Endothelial cell of umbilical vein (primary cell): ENCODE results near the gene ADGRE3. TPM values are rescaled to one million over a fixed set of nuclear protein-coding genes. Genes with fewer than 3 reads are reported as not detected.
"Not testable (repeated sequence)": the region's sequence is repeated elsewhere in the genome, so short reads cannot be mapped to it uniquely, and the experiment has no call there.

Experiments used
- BruUV-seq: library from RNA; stranded (reverse); fragments of 400-500 nt; replicated peaks from 2 replicates; lab custom pipeline; 2021; lab: Mats Ljungman, UMichigan
- CTCF ChIA-PET: fragments of 300-600, 350-600 bp; sonication (Branson Sonifier 250); formaldehyde crosslinking; loops from one replicate; lab custom pipeline; 2021; ENCODE audit warnings: antibody characterized with exemption, inconsistent platforms; lab: Charles Lee
- POLR2A ChIA-PET: fragments of 300-600, 350-600 bp; sonication (Branson Sonifier 250); formaldehyde crosslinking; loops from one replicate; lab custom pipeline; 2021; ENCODE audit warnings: antibody characterized with exemption, inconsistent platforms; lab: Charles Lee
- DNase-seq: peaks from one replicate; pipeline ENCODE4 v3.0.0-alpha.2; 2011; ENCODE audit warnings: low read depth, low spot score
- FAIRE-seq: peaks from 2 replicates; lab custom pipeline; 2011; peaks lifted over from hg19 to GRCh38; lab: Jason Lieb, UNC
- H2AFZ ChIP-seq: 2 replicates; pipeline ENCODE4 v1.6.0; 2012; ENCODE audit warnings: low read depth, low read length, control low read depth, inconsistent platforms
- H3K27ac ChIP-seq: 2 replicates; pipeline ENCODE4 v1.5.1; 2011; ENCODE audit warnings: low read depth, mild to moderate bottlenecking, control low read depth, low read length, moderate library complexity; ENCODE audit not compliant: insufficient read depth
- H3K27me3 ChIP-seq, 2 experiments: 2 replicates each; pipeline versions ENCODE4 v1.6.0 to v1.6.1; 2011; ENCODE audit warnings: low read length in 2 of 2, mixed read lengths in 1 of 2; ENCODE audit not compliant: control insufficient read depth in 2 of 2, insufficient read depth in 2 of 2
- H3K36me3 ChIP-seq, 2 experiments: 2 replicates in 1 of 2; 3 replicates in 1 of 2; pipeline ENCODE4 v1.5.1; 2011; ENCODE audit warnings: low read length in 2 of 2, mild to moderate bottlenecking in 1 of 2, moderate library complexity in 1 of 2; ENCODE audit not compliant: control insufficient read depth in 2 of 2, insufficient read depth in 2 of 2; ENCODE audit errors: extremely low read depth in 1 of 2
- H3K4me1 ChIP-seq: 3 replicates; pipeline ENCODE4 v1.5.1; 2011; ENCODE audit warnings: mild to moderate bottlenecking, low read length; ENCODE audit not compliant: control insufficient read depth, insufficient read depth; ENCODE audit errors: extremely low read depth
- H3K4me2 ChIP-seq: 2 replicates; pipeline ENCODE4 v1.6.1; 2011; ENCODE audit warnings: low read length, control low read depth, mixed read lengths; ENCODE audit not compliant: insufficient read depth
- H3K4me3 ChIP-seq, 3 experiments: fragments of 200-600 bp in 1 of 3; sonication (generic), shearing (Covaris generic) in 1 of 3; replicated peaks in 1 of 3; 2 replicates each; pipeline ENCODE4 v1.5.1; 2011 to 2016; ENCODE audit warnings: control low read depth in 3 of 3, low read length in 3 of 3, mild to moderate bottlenecking in 2 of 3, inconsistent platforms in 1 of 3, low read depth in 1 of 3, moderate library complexity in 1 of 3; ENCODE audit not compliant: insufficient read depth in 1 of 3
- H3K79me2 ChIP-seq: 2 replicates; pipeline ENCODE4 v1.6.0; 2012; ENCODE audit warnings: low read length, inconsistent platforms; ENCODE audit not compliant: control insufficient read depth, insufficient read depth
- H3K9ac ChIP-seq: replicated peaks from 2 replicates; pipeline ENCODE3; 2011; ENCODE audit warnings: low read length, control low read depth; ENCODE audit not compliant: insufficient read depth; ENCODE audit errors: extremely low read depth
- H3K9me1 ChIP-seq: replicated peaks from 3 replicates; pipeline ENCODE4 v1.6.0; 2011; ENCODE audit warnings: mild to moderate bottlenecking, low read length; ENCODE audit not compliant: control insufficient read depth, insufficient read depth; ENCODE audit errors: extremely low read depth
- H3K9me3 ChIP-seq: replicated peaks from 2 replicates; pipeline ENCODE4 v1.5.1; 2012; ENCODE audit warnings: low read length, inconsistent platforms; ENCODE audit not compliant: control insufficient read depth, insufficient read depth
- H4K20me1 ChIP-seq: replicated peaks from 2 replicates; pipeline ENCODE3; 2011; ENCODE audit warnings: mild to moderate bottlenecking, low read length; ENCODE audit not compliant: control insufficient read depth, insufficient read depth; ENCODE audit errors: extremely low read depth
- EZH2 ChIP-seq: IDR thresholded peaks from 2 replicates; pipeline ENCODE4 v1.6.1; 2012; ENCODE audit warnings: borderline replicate concordance, low read depth, mild to moderate bottlenecking, moderate library complexity, low read length, inconsistent platforms; ENCODE audit not compliant: severe bottlenecking
- FOS ChIP-seq: IDR thresholded peaks from 2 replicates; pipeline ENCODE4 v1.6.1; 2011; ENCODE audit warnings: mild to moderate bottlenecking, low read length, moderate library complexity, borderline replicate concordance; ENCODE audit not compliant: insufficient read depth
- GATA2 ChIP-seq: IDR thresholded peaks from 2 replicates; pipeline ENCODE4 v1.7.0; 2011; ENCODE audit warnings: low read depth, mild to moderate bottlenecking, moderate library complexity, mixed read lengths, low read length; ENCODE audit not compliant: insufficient read length, insufficient read depth
- JUN ChIP-seq: IDR thresholded peaks from 2 replicates; pipeline ENCODE4 v1.6.1; 2011; ENCODE audit warnings: borderline replicate concordance, low read depth; ENCODE audit not compliant: insufficient read length, insufficient read depth
- MYC ChIP-seq: IDR thresholded peaks from one replicate; pipeline ENCODE4 v1.6.1; 2011; ENCODE audit warnings: mild to moderate bottlenecking, low read depth, low read length
- POLR2A ChIP-seq: IDR thresholded peaks from 2 replicates; pipeline ENCODE4 v1.6.1; 2012; ENCODE audit warnings: low read depth, mild to moderate bottlenecking, control low read depth, low read length
- POLR2AphosphoS5 ChIP-seq: IDR thresholded peaks from 2 replicates; pipeline ENCODE4 v1.6.1; 2012; ENCODE audit warnings: low read depth, mild to moderate bottlenecking, control low read depth, low read length, moderate library complexity; ENCODE audit not compliant: insufficient read depth
- dilution Hi-C: fragments of 300-500 bp; cut with MboI; formaldehyde crosslinking; loops from one replicate; pipeline ENCODE4 v1.15.0; 2019; ENCODE audit warnings: low sequenced_read_pairs; ENCODE audit not compliant: extremely low pct_ligation_motif_present
- intact Hi-C: fragments of 100-400 bp; cut with micrococcal nuclease; formaldehyde crosslinking; loops from one replicate; pipeline ENCODE4 v1.10.0; 2022
- polyA plus RNA-seq, 4 experiments: library from polyadenylated mRNA; depleted of rRNA in 3 of 4; stranded (reverse) in 3 of 4; unstranded in 1 of 4; fragments of >200 nt; gene quantifications; 2 replicates each; pipeline versions ENCODE4 v1.2.1 to v1.2.3, GENCODE V29; 2011 to 2012; ENCODE audit warnings: missing spikeins in 1 of 4
- total RNA-seq: library from RNA; stranded (reverse); gene quantifications from 2 replicates; pipeline ENCODE4 v1.2.3, GENCODE V29; 2021
- TF ChIP-seq, protein P1 (sequence below): IDR thresholded peaks from 2 replicates; pipeline ENCODE4 v1.6.1; 2011; ENCODE audit not compliant: insufficient read depth, insufficient read length
- TF ChIP-seq, protein P2 (sequence below), 2 donors: IDR thresholded peaks; 1 replicate in 1 of 2; 2 replicates in 1 of 2; pipeline ENCODE4 v1.5.1; 2011; ENCODE audit warnings: low read length in 2 of 2, mild to moderate bottlenecking in 2 of 2, moderate library complexity in 2 of 2, control low read depth in 1 of 2, inconsistent platforms in 1 of 2, low read depth in 1 of 2; ENCODE audit not compliant: insufficient read depth in 1 of 2; ENCODE audit errors: extremely low read depth in 1 of 2

Gene ADGRE3
- total and polyA plus RNA-seq, 2 donors (not counting 3 experiments of a cell fraction or from before 2014, with no cell fraction given) = not detected

DNA sequence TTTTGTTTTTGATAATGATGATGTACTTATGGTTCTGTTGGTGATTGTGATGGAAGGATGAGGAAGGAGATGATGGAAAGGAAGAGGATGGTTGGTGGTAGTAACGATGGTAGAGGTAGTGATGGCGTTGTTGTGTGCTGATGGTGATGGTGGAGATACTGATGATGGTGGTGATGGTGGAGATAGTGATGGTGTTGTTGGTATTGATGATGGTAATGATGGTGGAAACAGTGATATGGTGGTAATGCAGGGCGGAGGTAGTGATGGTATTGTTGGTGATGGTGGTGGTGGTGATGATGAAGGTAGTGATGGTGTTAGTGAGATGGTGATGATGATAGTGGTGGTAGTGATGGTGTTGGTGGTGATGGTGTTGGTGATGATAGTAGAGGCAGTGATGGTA lies 79.1 kb downstream of the ADGRE3 start:
- no peaks in the 10 kb centered on the region for H3K4me1 ChIP-seq
- no peaks in the 10 kb centered on the region for H3K9me3 ChIP-seq
- CTCF ChIA-PET = no interaction called here
- intact Hi-C loops (no loop called here), dilution Hi-C loops (no loop called here)
- H3K9ac ChIP-seq = no peak overlapping the region
- no peaks in the 10 kb centered on the region for H3K9me1 ChIP-seq
- H3K4me3 ChIP-seq = no peak overlapping the region
- H2AFZ ChIP-seq = no peak overlapping the region
- DNase-seq (no peak), FAIRE-seq (no peak)
- no peaks in the 10 kb centered on the region for H3K27me3 ChIP-seq
- H4K20me1 ChIP-seq = no peaks in the 10 kb centered on the region
- H3K4me2 ChIP-seq = no peak overlapping the region
- no peaks in the 10 kb centered on the region for H3K79me2 ChIP-seq
- POLR2A ChIA-PET = no interaction called here
- no TSS peak for BruUV-seq
- H3K27ac ChIP-seq = no peak overlapping the region
- TF ChIP-seq, protein P1, sequence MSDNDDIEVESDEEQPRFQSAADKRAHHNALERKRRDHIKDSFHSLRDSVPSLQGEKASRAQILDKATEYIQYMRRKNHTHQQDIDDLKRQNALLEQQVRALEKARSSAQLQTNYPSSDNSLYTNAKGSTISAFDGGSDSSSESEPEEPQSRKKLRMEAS = no peak
- TF ChIP-seq POLR2A (no peak), POLR2AphosphoS5 (no peak), GATA2 (no peak), FOS (no peak), MYC (no peak), JUN (no peak), EZH2 (no peak)
- TF ChIP-seq, protein P2, sequence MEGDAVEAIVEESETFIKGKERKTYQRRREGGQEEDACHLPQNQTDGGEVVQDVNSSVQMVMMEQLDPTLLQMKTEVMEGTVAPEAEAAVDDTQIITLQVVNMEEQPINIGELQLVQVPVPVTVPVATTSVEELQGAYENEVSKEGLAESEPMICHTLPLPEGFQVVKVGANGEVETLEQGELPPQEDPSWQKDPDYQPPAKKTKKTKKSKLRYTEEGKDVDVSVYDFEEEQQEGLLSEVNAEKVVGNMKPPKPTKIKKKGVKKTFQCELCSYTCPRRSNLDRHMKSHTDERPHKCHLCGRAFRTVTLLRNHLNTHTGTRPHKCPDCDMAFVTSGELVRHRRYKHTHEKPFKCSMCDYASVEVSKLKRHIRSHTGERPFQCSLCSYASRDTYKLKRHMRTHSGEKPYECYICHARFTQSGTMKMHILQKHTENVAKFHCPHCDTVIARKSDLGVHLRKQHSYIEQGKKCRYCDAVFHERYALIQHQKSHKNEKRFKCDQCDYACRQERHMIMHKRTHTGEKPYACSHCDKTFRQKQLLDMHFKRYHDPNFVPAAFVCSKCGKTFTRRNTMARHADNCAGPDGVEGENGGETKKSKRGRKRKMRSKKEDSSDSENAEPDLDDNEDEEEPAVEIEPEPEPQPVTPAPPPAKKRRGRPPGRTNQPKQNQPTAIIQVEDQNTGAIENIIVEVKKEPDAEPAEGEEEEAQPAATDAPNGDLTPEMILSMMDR (IDR thresholded peaks at IDR 0.05; ENCODE audit: extremely low read depth in 1 of 2, insufficient read depth in 1 of 2, low read depth in 1 of 2, low read length in 2 of 2) = no peak
- H3K36me3 ChIP-seq = no peaks in the 10 kb centered on the region

- H3K4me3 ChIP-seq, H4K20me1 ChIP-seq, H3K36me3 ChIP-seq, H3K9me3 ChIP-seq, H3K9me1 ChIP-seq, H3K4me2 ChIP-seq, BruUV-seq, CTCF ChIA-PET, H3K27me3 ChIP-seq, intact Hi-C loops, POLR2A ChIA-PET, H3K9ac ChIP-seq, FAIRE-seq, H3K27ac ChIP-seq, H3K79me2 ChIP-seq, H2AFZ ChIP-seq, H3K4me1 ChIP-seq, DNase-seq, dilution Hi-C loops: not testable (repeated sequence)
Measured at GRCh38 chr19:14589433-14589832, 85.2 kb downstream of the ADGRE3 start.

GRCh38 chr19:14585187-14585586 lies 89.5 kb downstream of the ADGRE3 start:
- intact Hi-C loops, H3K27me3 ChIP-seq, FAIRE-seq, H3K9me1 ChIP-seq, dilution Hi-C loops, H3K9ac ChIP-seq, POLR2A ChIA-PET, H3K79me2 ChIP-seq, H3K4me2 ChIP-seq, H3K4me1 ChIP-seq, CTCF ChIA-PET, H3K27ac ChIP-seq, H3K4me3 ChIP-seq, H2AFZ ChIP-seq, BruUV-seq, H3K36me3 ChIP-seq, DNase-seq, H4K20me1 ChIP-seq, H3K9me3 ChIP-seq: not testable (repeated sequence)
